COLO668 (cell line): ENCODE data around the gene BCOR.
A peak's percentile ranks its signal among the peaks of the same experiment; 100 is the strongest.

Experiments
- DNase-seq: peaks from one replicate; lab custom pipeline; 2025; ENCODE audit not compliant: unreplicated experiment; lab: John Stamatoyannopoulos, UW

The BCOR gene

DNA sequence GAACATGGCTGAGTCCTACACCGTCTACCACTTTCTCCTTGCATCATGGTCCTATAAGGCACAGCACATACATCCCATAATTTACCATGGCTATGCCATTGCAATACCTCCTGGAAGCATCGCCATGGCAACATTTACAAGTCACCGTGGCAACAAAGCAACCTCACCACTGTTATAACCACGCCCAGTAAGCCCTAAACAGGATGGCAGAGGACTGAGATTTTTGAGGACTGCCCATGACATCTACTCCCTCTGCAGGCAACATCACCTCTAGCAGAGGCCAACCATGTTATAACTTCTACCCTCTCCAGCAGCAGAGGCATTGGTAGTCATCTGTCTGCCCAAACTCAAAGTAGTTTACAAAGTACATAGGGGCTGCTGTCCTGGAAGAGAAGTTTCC lies 29.7 kb downstream of the BCOR start:
- peak; percentile 29 for DNase-seq

- DNase-seq: no peak
Observed at GRCh38 chrX:40066700-40067099, 31.1 kb downstream of the BCOR start.

GRCh38 chrX:40065296-40066046 lies 32.3 kb downstream of the BCOR start:
- no peak for DNase-seq

- peak; percentile 75 for DNase-seq
Observed at GRCh38 chrX:40064055-40064597, 33.6 kb downstream of the BCOR start.

- peak; percentile 63 for DNase-seq
Observed at GRCh38 chrX:40063555-40063954, 34.2 kb downstream of the BCOR start.

DNA sequence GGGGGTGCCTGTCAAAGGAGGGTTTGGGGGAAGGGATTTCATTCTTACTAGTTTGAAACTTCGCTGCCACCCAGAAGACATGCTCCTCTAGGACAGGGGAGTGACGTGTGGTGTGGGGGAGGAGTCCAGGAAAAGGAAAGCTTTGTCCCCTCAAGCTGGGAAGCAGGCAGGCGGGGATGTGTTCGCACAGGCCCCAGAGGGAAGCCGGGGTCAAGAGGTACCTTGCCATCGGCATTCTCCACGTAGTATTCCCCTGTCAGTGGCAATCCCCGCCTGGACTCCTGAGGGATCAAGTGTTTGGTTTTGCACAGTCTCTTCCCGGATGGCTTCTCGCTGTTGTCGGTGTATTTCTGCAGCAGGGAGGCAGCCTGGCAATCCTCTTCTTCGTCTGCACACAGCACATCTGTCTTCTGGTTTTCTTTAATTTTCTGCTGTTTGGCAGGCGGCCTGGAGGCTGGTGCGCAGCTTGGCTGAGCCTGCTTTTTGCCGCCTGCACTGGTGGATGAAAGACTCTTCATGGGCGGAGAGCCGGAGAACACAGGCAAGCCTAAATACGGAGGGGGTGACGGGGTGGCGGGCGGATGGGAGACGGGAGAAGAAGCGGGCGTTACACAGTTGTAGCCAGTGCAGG lies 35.1 kb downstream of the BCOR start:
- DNase-seq: peak; percentile 24

GRCh38 chrX:40061871-40062524 lies 35.8 kb downstream of the BCOR start:
- DNase-seq: no peak

DNA sequence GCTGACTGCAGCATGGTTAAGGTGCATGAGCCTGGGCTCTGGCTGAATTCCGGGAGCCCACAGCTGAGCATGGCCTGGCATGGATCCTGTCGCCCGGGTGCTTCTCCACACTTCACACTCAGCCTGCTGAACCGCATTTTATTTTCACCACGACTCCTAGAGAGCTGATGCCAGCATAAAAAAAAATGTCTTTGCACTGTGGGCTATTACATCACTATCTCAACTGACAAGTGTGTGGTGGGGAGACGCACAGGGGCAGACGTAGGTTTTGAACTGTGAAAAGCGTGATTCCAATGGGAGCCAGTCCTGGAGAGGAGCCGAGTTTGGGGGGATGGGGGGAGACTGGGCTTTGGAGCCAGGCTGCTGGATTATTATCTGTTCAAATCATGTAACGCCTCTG lies 36.8 kb downstream of the BCOR start:
- no peak for DNase-seq

GRCh38 chrX:40060356-40060845 lies 37.4 kb downstream of the BCOR start:
- no peak for DNase-seq

GRCh38 chrX:40058719-40059118 lies 39.0 kb downstream of the BCOR start:
- DNase-seq: peak; percentile 92

DNA sequence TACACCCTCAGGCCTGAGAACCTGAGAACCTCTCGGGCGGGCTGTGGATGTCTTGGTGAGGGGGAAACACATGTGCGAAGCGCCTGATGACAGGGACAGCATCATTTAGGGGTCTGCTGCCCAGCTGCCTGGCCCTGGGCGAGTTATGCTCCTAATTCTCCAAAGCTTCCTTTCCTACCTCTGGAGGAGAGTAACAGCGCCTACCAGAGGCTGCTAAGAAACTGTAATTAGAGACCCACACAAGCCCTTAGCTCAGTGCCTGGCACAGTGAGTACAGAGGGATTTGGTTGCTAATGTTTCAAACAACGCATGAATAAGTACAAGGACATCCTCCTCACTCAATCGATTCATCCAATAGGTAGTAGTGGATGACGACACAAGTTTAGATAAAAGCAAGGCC lies 40.4 kb downstream of the BCOR start:
- no peak for DNase-seq

- no peak for DNase-seq
Observed at GRCh38 chrX:40056420-40056819, 41.3 kb downstream of the BCOR start.

- DNase-seq: no peak
Observed at GRCh38 chrX:40055495-40055894, 42.3 kb downstream of the BCOR start.

DNA sequence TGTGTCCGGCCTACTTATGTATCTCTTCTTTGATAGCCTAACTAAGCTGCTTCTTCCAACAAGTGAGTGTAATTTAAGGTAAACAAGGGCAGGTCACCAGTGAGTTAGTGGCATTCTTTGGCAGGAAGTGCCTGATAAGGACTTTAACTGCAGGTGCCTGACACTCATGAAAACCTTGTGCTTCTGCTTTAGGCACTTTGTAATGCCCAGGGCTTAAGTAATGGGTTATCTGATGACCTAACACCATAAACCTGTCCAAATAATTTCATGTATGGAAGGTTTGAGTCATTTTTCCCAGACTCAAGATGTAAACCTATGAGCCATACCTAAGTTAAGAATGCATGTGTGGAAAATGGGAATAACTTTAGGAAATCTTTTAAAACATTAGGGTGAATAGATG lies 43.0 kb downstream of the BCOR start:
- DNase-seq: no peak

GRCh38 chrX:40050532-40050931 lies 47.2 kb downstream of the BCOR start:
- DNase-seq: no peak

DNA sequence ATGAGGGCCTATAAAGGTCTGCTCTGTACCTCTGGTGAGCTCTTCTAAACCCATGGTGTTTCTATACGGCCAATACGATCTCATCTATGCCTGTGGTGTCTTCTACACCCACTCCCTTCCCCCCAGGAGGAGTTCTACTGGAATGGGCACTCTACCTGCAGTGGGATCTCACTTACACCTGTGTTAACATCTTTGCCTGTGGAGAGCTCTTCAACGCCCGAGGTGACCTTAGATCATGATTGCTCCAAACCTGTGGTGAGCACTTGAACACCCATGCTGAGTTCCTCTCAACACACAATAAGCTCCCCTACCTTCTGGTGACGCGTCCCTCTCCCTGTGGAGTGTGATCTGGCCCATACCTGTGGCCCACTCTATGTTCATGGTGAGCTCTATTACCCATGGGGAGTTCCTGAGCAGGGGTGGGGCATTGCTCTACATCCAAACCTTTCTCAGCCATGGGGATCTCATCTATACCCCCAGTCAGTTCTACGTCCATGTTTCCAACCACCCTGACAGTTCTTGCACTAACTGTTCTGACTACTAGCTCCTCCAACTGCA lies 48.6 kb downstream of the BCOR start:
- DNase-seq: no peak

GRCh38 chrX:40047485-40047884 lies 50.3 kb downstream of the BCOR start:
- no peak for DNase-seq

GRCh38 chrX:40043895-40044294 lies 53.9 kb downstream of the BCOR start:
- DNase-seq: no peak

DNA sequence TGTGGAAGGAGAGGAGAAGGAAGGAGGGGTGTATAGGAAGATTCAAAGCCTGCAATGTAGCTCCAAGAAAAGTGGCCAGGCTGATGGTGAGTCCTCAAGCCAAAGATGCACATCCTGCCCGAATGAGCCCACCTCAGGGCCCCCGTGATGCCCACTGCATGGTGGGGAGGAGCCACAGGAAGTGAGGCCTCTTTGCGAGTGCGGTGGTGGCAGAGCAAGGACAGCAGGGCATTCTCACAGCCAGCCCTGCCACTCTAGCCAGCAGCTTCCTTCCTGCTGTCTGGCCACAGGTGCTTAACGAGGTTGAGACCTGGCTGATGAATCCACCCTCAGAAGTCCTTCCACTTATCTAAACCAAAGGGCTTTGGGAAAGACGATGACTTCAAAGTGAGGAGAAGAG lies 55.8 kb downstream of the BCOR start:
- no peak for DNase-seq

DNA sequence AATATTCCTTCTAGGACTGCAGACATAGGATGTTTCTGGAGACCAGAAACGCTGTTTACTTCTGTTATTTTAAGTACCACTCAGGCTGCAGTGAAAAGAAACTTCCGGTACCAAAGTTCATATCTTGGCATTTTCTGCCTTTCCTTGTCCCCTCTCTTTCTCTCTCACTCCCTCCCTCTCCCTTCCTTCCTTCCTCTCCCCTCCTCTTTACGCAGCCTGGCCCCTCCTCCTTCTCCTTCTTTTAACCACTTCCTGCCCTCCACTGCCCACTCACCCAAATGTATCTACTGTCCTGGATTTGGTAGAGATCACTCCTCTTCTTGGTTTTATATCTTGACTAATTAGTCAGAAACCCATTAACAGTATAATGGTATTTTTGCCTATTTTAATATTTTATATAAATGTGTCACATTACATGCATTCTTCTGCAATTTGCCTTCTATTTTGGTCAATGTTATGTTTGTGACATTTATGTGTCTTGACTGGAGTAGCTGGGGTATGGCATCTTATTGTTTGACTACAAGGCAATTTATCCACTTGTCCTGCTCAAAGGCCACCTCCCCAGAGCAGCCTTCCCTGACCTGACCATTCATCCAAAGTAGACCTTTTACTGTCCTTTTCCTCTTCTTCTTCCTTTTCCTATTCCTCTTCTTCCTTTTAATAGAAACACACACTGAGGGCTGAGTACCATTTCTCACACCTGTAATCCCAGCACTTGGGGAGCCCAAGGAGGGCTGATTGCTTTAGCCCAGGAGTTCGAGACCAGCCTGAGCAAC lies 56.9 kb downstream of the BCOR start:
- no peak for DNase-seq

DNA sequence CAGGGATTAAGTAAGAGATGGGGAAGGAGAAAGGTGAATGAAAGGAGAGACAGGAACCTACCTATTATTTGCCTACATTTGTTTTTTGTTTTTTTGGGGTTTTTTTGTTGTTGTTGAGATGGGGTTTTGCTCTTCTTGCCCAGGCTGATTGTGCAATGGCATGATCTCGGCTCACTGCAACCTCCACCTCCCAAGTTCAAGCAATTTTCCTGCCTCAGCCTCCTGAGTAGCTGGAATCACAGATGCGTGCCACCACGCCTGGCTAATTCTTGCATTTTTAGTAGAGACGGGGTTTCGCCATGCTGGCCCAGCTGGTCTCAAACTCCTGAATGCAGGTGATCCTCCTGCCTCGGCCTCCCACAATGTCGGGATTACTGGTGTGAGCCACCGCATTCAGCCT lies 57.9 kb downstream of the BCOR start:
- no peak for DNase-seq
